Posterior cingulate gyrus (tissue), 11 donors: Measurements from ENCODE around the gene CD276.

Experiments used
- DNase-seq, 10 donors: peaks; one replicate each; pipeline versions ENCODE4 v3.0.0 to v3.0.0-alpha.2; 2020 to 2021; ENCODE audit warnings: mixed read lengths in 3 of 10
- intact Hi-C: fragments of 100-400 bp; cut with DNase I; formaldehyde crosslinking; loops from one replicate; pipeline ENCODE4 v1.15.1; 2023

The CD276 gene

GRCh38 chr15:73756390-73756789 is 72.2 kb downstream of the CD276 start:
- intact Hi-C loops, result no loop called here

GRCh38 chr15:73756947-73757513 is 72.8 kb downstream of the CD276 start:
- intact Hi-C loops, result no loop called here

More at GRCh38 chr15:73756390-73756789, 72.2 kb downstream of the CD276 start:
- DNase-seq, result peak in 1 of 10 donors; percentile 5

GRCh38 chr15:73757571-73757970 is 73.4 kb downstream of the CD276 start:
- intact Hi-C loops, result no loop called here

More at GRCh38 chr15:73756947-73757513, 72.8 kb downstream of the CD276 start:
- peak in 2 of 10 donors; percentile 38 to 77 for DNase-seq

GRCh38 chr15:73758461-73758860 is 74.3 kb downstream of the CD276 start:
- intact Hi-C loops, result no loop called here

More at GRCh38 chr15:73757571-73757970, 73.4 kb downstream of the CD276 start:
- DNase-seq, result no peak

GRCh38 chr15:73760330-73761329 is 76.4 kb downstream of the CD276 start:
- intact Hi-C loops, result no loop called here
- peak in 2 of 10 donors; percentile 66 to 68 for DNase-seq

More at GRCh38 chr15:73758461-73758860, 74.3 kb downstream of the CD276 start:
- peak in 2 of 10 donors; percentile 32 to 38 for DNase-seq

- intact Hi-C loops, result no loop called here
- DNase-seq, result peak in 2 of 10 donors; percentile 59 to 61
Measured at GRCh38 chr15:73763931-73764330, 79.7 kb downstream of the CD276 start.
